GM19043 (cell line): ENCODE data around the gene SERPINA6.
"Not testable (repeated sequence)": the region's sequence is repeated elsewhere in the genome, so short reads cannot be mapped to it uniquely, and the experiment has no call there.

ENCODE experiments used
- ATAC-seq: cut with Tn5 transposase; IDR thresholded peaks from one replicate; pipeline ENCODE4 v1.9.1; 2021; ENCODE audit warnings: low read depth; ENCODE audit not compliant: unreplicated experiment

The SERPINA6 gene

GRCh38 chr14:94322648-94323570 is at the start of gene SERPINA6:
Gene SERPINA6, minus strand, starts transcription at chr14:94323336. Its CDS starts 8,688 bp downstream, at chr14:94314648.
- no peak for ATAC-seq

GRCh38 chr14:94372021-94372605 is 49.0 kb upstream of the SERPINA6 start:
- ATAC-seq: no peak

- no peak for ATAC-seq
Observed at GRCh38 chr14:94370524-94370910, 47.4 kb upstream of the SERPINA6 start.

GRCh38 chr14:94369766-94370523 is 46.8 kb upstream of the SERPINA6 start:
- ATAC-seq: not testable (repeated sequence)

- no peak for ATAC-seq
Observed at GRCh38 chr14:94368956-94369355, 45.8 kb upstream of the SERPINA6 start.

GRCh38 chr14:94368243-94368590 is 45.1 kb upstream of the SERPINA6 start:
- no peak for ATAC-seq

- ATAC-seq: no peak
Observed at GRCh38 chr14:94367347-94368242, 44.5 kb upstream of the SERPINA6 start.

GRCh38 chr14:94366146-94366915 is 43.2 kb upstream of the SERPINA6 start, which contains the start of gene SERPINA2:
Gene SERPINA2, minus strand, starts transcription at chr14:94366698.
- ATAC-seq: no peak

GRCh38 chr14:94365624-94366023 is 42.5 kb upstream of the SERPINA6 start:
- ATAC-seq: no peak

- no peak for ATAC-seq
Observed at GRCh38 chr14:94364964-94365363, 41.8 kb upstream of the SERPINA6 start.

- no peak for ATAC-seq
Observed at GRCh38 chr14:94364037-94364436, 40.9 kb upstream of the SERPINA6 start.

GRCh38 chr14:94363151-94363624 is 40.1 kb upstream of the SERPINA6 start:
- no peak for ATAC-seq

GRCh38 chr14:94362614-94363133 is 39.5 kb upstream of the SERPINA6 start:
- no peak for ATAC-seq

- ATAC-seq: no peak
Observed at GRCh38 chr14:94361682-94362081, 38.5 kb upstream of the SERPINA6 start.

GRCh38 chr14:94360945-94361565 is 37.9 kb upstream of the SERPINA6 start:
- no peak for ATAC-seq

GRCh38 chr14:94357166-94357565 is 34.0 kb upstream of the SERPINA6 start:
- ATAC-seq: no peak

- ATAC-seq: no peak
Observed at GRCh38 chr14:94356379-94357056, 33.4 kb upstream of the SERPINA6 start.

- ATAC-seq: no peak
Observed at GRCh38 chr14:94355191-94355794, 32.2 kb upstream of the SERPINA6 start.
